Neuronal stem cell (in vitro differentiated cells): ENCODE measurements around the gene TMEM129. TPM values are rescaled to one million over a fixed set of nuclear protein-coding genes. Genes with fewer than 3 reads are reported as not detected.

Experiments used
- DNase-seq: peaks from one replicate; pipeline ENCODE4 v3.0.0-alpha.2; 2013; ENCODE audit warnings: low spot score
- H2AFZ ChIP-seq: one replicate; pipeline ENCODE4 v1.6.1; 2013; ENCODE audit warnings: mild to moderate bottlenecking, low read length, inconsistent platforms
- H2AK5ac ChIP-seq: 2 replicates; pipeline ENCODE4 v1.6.1; 2013; ENCODE audit warnings: low read depth, mild to moderate bottlenecking, inconsistent platforms, low read length, moderate library complexity, mixed read lengths
- H2BK120ac ChIP-seq: 2 replicates; pipeline ENCODE4 v1.6.1; 2013; ENCODE audit warnings: low read depth, mild to moderate bottlenecking, inconsistent platforms, low read length, moderate library complexity, mixed read lengths
- H2BK12ac ChIP-seq: one replicate; pipeline ENCODE4 v1.6.1; 2013; ENCODE audit warnings: low read length, inconsistent platforms
- H2BK15ac ChIP-seq: 2 replicates; pipeline ENCODE4 v1.6.1; 2013; ENCODE audit warnings: mild to moderate bottlenecking, low read length, inconsistent platforms, mixed read lengths
- H2BK5ac ChIP-seq: one replicate; pipeline ENCODE4 v1.6.1; 2013; ENCODE audit warnings: inconsistent platforms, mild to moderate bottlenecking, low read length, moderate library complexity
- H3K14ac ChIP-seq: one replicate; pipeline ENCODE4 v1.6.1; 2013; ENCODE audit warnings: low read length, inconsistent platforms
- H3K18ac ChIP-seq: 2 replicates; pipeline ENCODE4 v1.6.1; 2013; ENCODE audit warnings: low read length, inconsistent platforms
- H3K23ac ChIP-seq: 2 replicates; pipeline ENCODE4 v1.6.1; 2013; ENCODE audit warnings: low read depth, mild to moderate bottlenecking, mixed read lengths, low read length, inconsistent platforms; ENCODE audit not compliant: poor library complexity
- H3K27ac ChIP-seq: replicated peaks from 3 replicates; pipeline ENCODE4 v1.5.1; 2013; ENCODE audit warnings: low read length, inconsistent platforms
- H3K27me3 ChIP-seq, 3 experiments: 2 replicates each; pipeline ENCODE4 v1.6.1; 2013; ENCODE audit warnings: low read length in 3 of 3, mild to moderate bottlenecking in 2 of 3, inconsistent platforms in 1 of 3, low read depth in 1 of 3, mixed read lengths in 1 of 3, moderate library complexity in 1 of 3; ENCODE audit not compliant: control insufficient read depth in 3 of 3, insufficient read depth in 3 of 3
- H3K36me3 ChIP-seq, 2 donors: replicated peaks in 1 of 2; 2 replicates each; pipeline ENCODE4 v1.6.1; 2013; ENCODE audit warnings: low read length in 2 of 2; ENCODE audit not compliant: control insufficient read depth in 2 of 2, insufficient read depth in 2 of 2
- H3K4ac ChIP-seq: 2 replicates; pipeline ENCODE4 v1.6.1; 2013; ENCODE audit warnings: inconsistent platforms, mild to moderate bottlenecking, low read length, moderate library complexity
- H3K4me1 ChIP-seq, 2 donors: 1 replicate in 1 of 2; 2 replicates in 1 of 2; pipeline ENCODE4 v1.6.1; 2013; ENCODE audit warnings: low read length in 2 of 2, low read depth in 1 of 2; ENCODE audit not compliant: control insufficient read depth in 2 of 2, insufficient read depth in 1 of 2
- H3K4me2 ChIP-seq: one replicate; pipeline ENCODE4 v1.6.1; 2013; ENCODE audit warnings: mild to moderate bottlenecking, low read length, inconsistent platforms; ENCODE audit not compliant: insufficient read depth, poor library complexity, severe bottlenecking
- H3K4me3 ChIP-seq, 2 donors: 2 replicates each; pipeline ENCODE4 v1.5.1; 2013; ENCODE audit warnings: low read length in 2 of 2, mild to moderate bottlenecking in 2 of 2, inconsistent platforms in 1 of 2, moderate library complexity in 1 of 2
- H3K79me1 ChIP-seq: one replicate; pipeline ENCODE4 v1.6.1; 2013; ENCODE audit warnings: low read depth, mild to moderate bottlenecking, inconsistent platforms, low read length, moderate library complexity
- H3K9ac ChIP-seq: one replicate; pipeline ENCODE4 v1.6.1; 2013; ENCODE audit warnings: mild to moderate bottlenecking, low read depth, low read length, inconsistent platforms; ENCODE audit not compliant: poor library complexity
- H3K9me3 ChIP-seq, 2 donors: replicated peaks in 1 of 2; 2 replicates each; pipeline versions ENCODE3 to v1.6.1; 2013; ENCODE audit warnings: low read length in 2 of 2, mild to moderate bottlenecking in 2 of 2, inconsistent platforms in 1 of 2, low read depth in 1 of 2, mixed read lengths in 1 of 2, moderate library complexity in 1 of 2; ENCODE audit not compliant: control insufficient read depth in 2 of 2, insufficient read depth in 1 of 2
- H4K8ac ChIP-seq: one replicate; pipeline ENCODE4 v1.6.1; 2013; ENCODE audit warnings: low read depth, mild to moderate bottlenecking, inconsistent platforms, low read length, moderate library complexity
- H4K91ac ChIP-seq: one replicate; pipeline ENCODE4 v1.6.1; 2013; ENCODE audit warnings: low read length, low read depth, mild to moderate bottlenecking, inconsistent platforms; ENCODE audit not compliant: poor library complexity
- WGBS, 2 donors: extraction: QIAGEN DNeasy Blood & Tissue Kit; methylation state at CpG; one replicate each; pipeline ENCODE4 v1.1.7; 2013; ENCODE audit warnings: missing lambda C conversion rate in 2 of 2, mixed read lengths in 1 of 2; ENCODE audit not compliant: insufficient read length in 2 of 2, insufficient replicate concordance in 1 of 2; ENCODE audit errors: extremely low coverage in 2 of 2; 5-methylcytosine and 5-hydroxymethylcytosine counted together
- small RNA-seq: library from polyadenylated mRNA; stranded (forward); fragments of <200 nt; extraction: miRNeasy Mini kit (QIAGEN cat#:217004); gene quantifications from one replicate; pipeline ENCODE3, GENCODE V24; 2013; ENCODE audit not compliant: insufficient read depth

The TMEM129 gene

DNA sequence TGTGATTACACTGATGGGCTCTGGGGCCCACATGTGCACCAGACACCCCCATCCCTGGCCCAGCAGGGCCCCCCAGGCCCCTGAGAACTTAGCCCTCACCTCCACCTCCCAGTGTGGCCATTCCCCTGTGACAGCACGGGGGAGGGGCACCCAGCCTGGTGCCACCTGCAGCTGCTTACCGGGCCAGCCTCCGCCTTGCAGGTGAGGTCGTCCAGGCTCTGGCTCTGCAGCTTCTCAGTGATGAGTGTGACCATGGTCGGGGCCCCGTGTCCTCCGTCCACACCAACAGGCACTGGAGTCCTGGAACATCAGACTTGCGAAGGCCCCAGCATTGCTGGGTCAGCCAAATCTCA is 52.7 kb downstream of the TMEM129 start:
- Histone ChIP-seq H3K18ac (peak overlapping the region; percentile 87), H3K9ac (no peak overlapping the region), H2AFZ (no peak overlapping the region), H3K4me1 (peaks cover 0 to 2% of the 10 kb centered on the region in 2 donors), H3K9me3 (no peaks in the 10 kb centered on the region), H2BK120ac (no peak overlapping the region), H3K79me1 (no peaks in the 10 kb centered on the region), H2BK12ac (peak overlapping the region; percentile 92), H2AK5ac (peak overlapping the region; percentile 96), H4K8ac (peak overlapping the region; percentile 56), H4K91ac (no peak overlapping the region), H3K23ac (peak overlapping the region; percentile 80), H2BK5ac (no peak overlapping the region), H3K27me3 (no peaks in the 10 kb centered on the region), H3K14ac (no peak overlapping the region), H3K4me2 (no peak overlapping the region), H2BK15ac (peak overlapping the region; percentile 79), H3K4ac (no peak overlapping the region), H3K4me3 (no peak overlapping the region), H3K27ac (no peak overlapping the region), H3K36me3 (no peaks in the 10 kb centered on the region)
- DNase-seq = no peak
- WGBS, 2 donors = no CpG with 5 or more reads among the region's 8 CpGs

DNA sequence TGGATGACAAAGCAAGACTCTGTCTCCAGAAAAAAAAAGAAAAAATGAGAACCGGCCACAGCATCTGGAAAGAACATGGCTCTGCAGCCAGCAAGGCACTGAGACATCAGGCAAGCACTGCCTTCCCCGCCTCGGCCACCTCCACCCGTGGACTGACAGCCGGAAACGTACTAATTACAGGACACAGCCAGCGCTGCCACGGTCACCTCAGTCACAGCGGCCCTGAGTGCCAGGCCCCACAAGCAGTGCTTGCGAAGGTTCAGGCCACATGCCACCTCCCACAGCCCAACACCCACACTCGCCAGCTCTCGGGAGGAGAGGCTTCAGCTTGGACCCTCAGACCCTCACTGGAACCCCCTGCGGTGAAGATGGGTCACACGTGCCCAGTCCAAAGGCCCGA is 53.9 kb downstream of the TMEM129 start:
- Histone ChIP-seq H4K91ac (no peak overlapping the region), H4K8ac (no peak overlapping the region), H2BK120ac (no peak overlapping the region), H3K36me3 (no peaks in the 10 kb centered on the region), H3K79me1 (no peaks in the 10 kb centered on the region), H3K4me2 (no peak overlapping the region), H3K23ac (no peak overlapping the region), H3K27me3 (no peaks in the 10 kb centered on the region), H3K18ac (no peak overlapping the region), H2BK12ac (no peak overlapping the region), H2BK15ac (no peak overlapping the region), H2AK5ac (no peak overlapping the region), H3K14ac (no peak overlapping the region), H3K4me3 (no peak overlapping the region), H2AFZ (no peak overlapping the region), H3K9ac (peak overlapping the region; percentile 17), H3K9me3 (no peaks in the 10 kb centered on the region), H3K27ac (no peak overlapping the region), H2BK5ac (no peak overlapping the region), H3K4ac (no peak overlapping the region), H3K4me1 (peaks cover 0 to 2% of the 10 kb centered on the region in 2 donors)
- no peak for DNase-seq
- no CpG with 5 or more reads among the region's 15 CpGs for WGBS, 2 donors

DNA sequence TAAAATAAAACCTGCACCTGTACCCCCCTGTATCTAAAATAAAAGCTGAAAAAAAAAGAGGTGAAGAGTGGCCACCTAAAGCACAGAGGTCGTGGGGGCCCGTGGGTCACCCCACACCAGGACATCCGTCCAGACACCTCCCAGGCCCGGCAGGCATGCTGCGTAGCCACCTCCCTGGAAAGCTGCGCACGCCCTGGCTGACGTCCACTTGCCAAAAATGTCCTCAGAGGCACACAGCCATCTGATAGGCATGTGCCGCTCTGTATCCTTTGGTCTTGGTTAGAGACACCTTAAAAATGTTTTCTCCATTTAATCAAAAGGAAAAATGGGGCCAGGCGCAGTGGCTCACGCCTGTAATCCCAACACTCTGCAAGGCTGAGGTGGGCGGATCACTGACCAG is 54.7 kb downstream of the TMEM129 start:
- no peak overlapping the region for H2BK12ac ChIP-seq
- no peak overlapping the region for H3K23ac ChIP-seq
- H2BK120ac ChIP-seq = no peak overlapping the region
- WGBS, 2 donors = no CpG with 5 or more reads among the region's 12 CpGs
- H3K4me2 ChIP-seq = no peak overlapping the region
- no peak overlapping the region for H3K14ac ChIP-seq
- H4K8ac ChIP-seq = no peak overlapping the region
- H3K9me3 ChIP-seq = no peaks in the 10 kb centered on the region
- H2AK5ac ChIP-seq = no peak overlapping the region
- no peaks in the 10 kb centered on the region for H3K79me1 ChIP-seq
- DNase-seq = no peak
- H3K27ac ChIP-seq = no peak overlapping the region
- peaks cover 0 to 2% of the 10 kb centered on the region in 2 donors for H3K4me1 ChIP-seq
- no peak overlapping the region for H3K4ac ChIP-seq
- H3K9ac ChIP-seq = no peak overlapping the region
- H3K18ac ChIP-seq = no peak overlapping the region
- H3K4me3 ChIP-seq = no peak overlapping the region
- no peak overlapping the region for H2BK15ac ChIP-seq
- no peak overlapping the region for H2BK5ac ChIP-seq
- H2AFZ ChIP-seq = no peak overlapping the region
- H3K36me3 ChIP-seq = no peaks in the 10 kb centered on the region
- H3K27me3 ChIP-seq = no peaks in the 10 kb centered on the region
- H4K91ac ChIP-seq = no peak overlapping the region

Small RNA genes lying within 50 kb of the gene (small RNA-seq; reads per million reads assigned to genes)
- not detected for gene RF00019
